Kidney (tissue), 14 donors: ENCODE results near the gene STIP1. TPM values are rescaled to one million over a fixed set of nuclear protein-coding genes. Genes with fewer than 3 reads are reported as not detected.
"Not testable (repeated sequence)": the region's sequence is repeated elsewhere in the genome, so short reads cannot be mapped to it uniquely, and the experiment has no call there.

Experiments
- DNase-seq, 5 donors: peaks; one replicate each; pipeline ENCODE4 v3.0.0-alpha.2; 2013 to 2020
- FAIRE-seq: peaks from 2 replicates; lab custom pipeline; 2012; peaks lifted over from hg19 to GRCh38; lab: Jason Lieb, UNC
- H3K27ac ChIP-seq, 2 donors: one replicate each; pipeline ENCODE4 v1.7.0; 2013; ENCODE audit warnings: low read depth in 2 of 2, low read length in 2 of 2, inconsistent platforms in 1 of 2
- H3K27me3 ChIP-seq: one replicate; pipeline ENCODE4 v1.7.1; 2013; ENCODE audit warnings: low read length, inconsistent platforms; ENCODE audit not compliant: control insufficient read depth, insufficient read depth
- H3K36me3 ChIP-seq, 3 donors: one replicate each; pipeline versions ENCODE4 v1.7.0 to v1.7.1; 2013; ENCODE audit warnings: low read length in 3 of 3, control low read depth in 1 of 3, inconsistent platforms in 1 of 3; ENCODE audit not compliant: insufficient read depth in 3 of 3, control insufficient read depth in 2 of 3
- H3K4me1 ChIP-seq, 3 donors: one replicate each; pipeline versions ENCODE4 v1.7.0 to v1.7.1; 2013; ENCODE audit warnings: low read length in 3 of 3, inconsistent platforms in 1 of 3, low read depth in 1 of 3; ENCODE audit not compliant: control insufficient read depth in 2 of 3, insufficient read depth in 2 of 3
- H3K4me3 ChIP-seq, 3 donors: one replicate each; pipeline versions ENCODE4 v1.7.0 to v1.8.1; 2013; ENCODE audit warnings: low read length in 3 of 3, control low read depth in 1 of 3, inconsistent platforms in 1 of 3
- H3K9ac ChIP-seq, 3 donors: one replicate each; pipeline versions ENCODE4 v1.7.0 to v1.7.1; 2013; ENCODE audit warnings: low read length in 3 of 3, control low read depth in 1 of 3, inconsistent platforms in 1 of 3
- H3K9me3 ChIP-seq, 3 donors: one replicate each; pipeline versions ENCODE4 v1.7.0 to v1.7.1; 2013; ENCODE audit warnings: low read length in 3 of 3, control low read depth in 1 of 3, inconsistent platforms in 1 of 3; ENCODE audit not compliant: control insufficient read depth in 2 of 3, insufficient read depth in 1 of 3
- CTCF ChIP-seq: IDR thresholded peaks from 3 replicates; pipeline ENCODE4 v1.5.1; 2012; ENCODE audit warnings: mild to moderate bottlenecking, moderate library complexity, borderline replicate concordance; ENCODE audit not compliant: insufficient read depth; ENCODE audit errors: extremely low read depth
- intact Hi-C: fragments of 100-400 bp; cut with DNase I; formaldehyde crosslinking; loops from one replicate; pipeline ENCODE4 v1.11.1; 2022
- polyA plus RNA-seq: library from polyadenylated mRNA; stranded (reverse); fragments of 350-450 nt; fragmentation: Illumina TruSeq; extraction: RNeasy Lipid Tissue Mini Kit (QIAGEN cat#74804); gene quantifications from one replicate; pipeline ENCODE4 v1.2.3, GENCODE V29; 2014; ENCODE audit warnings: low read depth, low replicate concordance; ENCODE audit not compliant: insufficient read depth
- total RNA-seq: library from RNA; stranded (reverse); fragmentation: NEBNext Ultra II Directional; extraction: Animal tissue kit (Norgen Biotek cat#: 25700); gene quantifications from one replicate; pipeline ENCODE4 v1.2.1, GENCODE V29; 2021
- donor health status: control.
- donor health status: control.
- donor health status: control.
- donor health status: control.
- donor health status: control.
- donor health status: DM: yes; HTN: yes; CAD: no.
- donor health status: Normal renal cell carcinoma (clear cell type).

STIP1 gene
- total and polyA plus RNA-seq, 2 donors from 2014 or later: 81.2 to 86.0 TPM

GRCh38 chr11:64161037-64161436, 24.9 kb upstream of the STIP1 start:
- H3K27me3 ChIP-seq: no peaks in the 10 kb centered on the region
- H3K9ac ChIP-seq: no peak overlapping the region
- no peak for TF ChIP-seq CTCF
- DNase-seq: no peak
- no peak for FAIRE-seq
- no peaks in the 10 kb centered on the region for H3K9me3 ChIP-seq
- H3K4me3 ChIP-seq: no peak overlapping the region
- H3K27ac ChIP-seq: no peak overlapping the region
- H3K36me3 ChIP-seq: no peaks in the 10 kb centered on the region
- intact Hi-C loops: no loop called here
- H3K4me1 ChIP-seq: peaks cover 0 to 9% (median 8%) of the 10 kb centered on the region in 3 donors

- H3K27ac ChIP-seq, H3K9ac ChIP-seq, FAIRE-seq, H3K9me3 ChIP-seq, H3K27me3 ChIP-seq, H3K4me3 ChIP-seq, intact Hi-C loops, DNase-seq, H3K36me3 ChIP-seq, H3K4me1 ChIP-seq: not testable (repeated sequence)
Measured at GRCh38 chr11:64162769-64163168, 23.2 kb upstream of the STIP1 start.

GRCh38 chr11:64163951-64164350, 22.0 kb upstream of the STIP1 start:
- H3K27me3 ChIP-seq: no peaks in the 10 kb centered on the region
- FAIRE-seq (no peak), DNase-seq (no peak)
- no peaks in the 10 kb centered on the region for H3K36me3 ChIP-seq
- no peak overlapping the region for H3K9ac ChIP-seq
- no peak overlapping the region for H3K27ac ChIP-seq
- intact Hi-C loops: no loop called here
- H3K9me3 ChIP-seq: no peaks in the 10 kb centered on the region
- H3K4me3 ChIP-seq: peak overlapping the region in 1 of 3 donors; percentile 71
- H3K4me1 ChIP-seq: peaks cover 0 to 9% (median 8%) of the 10 kb centered on the region in 3 donors
- no peak for TF ChIP-seq CTCF

GRCh38 chr11:64164392-64165312, 21.3 kb upstream of the STIP1 start:
- peak in 1 of 5 donors; percentile 45 for DNase-seq
- intact Hi-C loops: no loop called here
- H3K9me3 ChIP-seq: no peaks in the 10 kb centered on the region
- no peak for TF ChIP-seq CTCF
- peak overlapping the region in 1 of 3 donors; percentile 80 for H3K9ac ChIP-seq
- H3K4me1 ChIP-seq: peaks cover 0 to 9% (median 8%) of the 10 kb centered on the region in 3 donors
- H3K4me3 ChIP-seq: peak overlapping the region in 2 of 3 donors; percentile 66 to 71
- no peak for FAIRE-seq
- H3K27me3 ChIP-seq: no peaks in the 10 kb centered on the region
- H3K36me3 ChIP-seq: no peaks in the 10 kb centered on the region
- H3K27ac ChIP-seq: peak overlapping the region; percentile 67 to 80
